Erythroblast (primary cell): ENCODE measurements around the gene ICAM2.
"Not testable (repeated sequence)": the region's sequence is repeated elsewhere in the genome, so short reads cannot be mapped to it uniquely, and the experiment has no call there.

ENCODE experiments used
- DNase-seq, 2 experiments: peaks; one replicate each; lab custom pipeline; 2025; lab: John Stamatoyannopoulos, UW
- GATA1 ChIP-seq: IDR thresholded peaks from 2 replicates; pipeline ENCODE4 v1.6.1; 2011; ENCODE audit warnings: low read depth, mild to moderate bottlenecking, control low read depth, low read length, moderate library complexity
- POLR2A ChIP-seq: IDR thresholded peaks from 2 replicates; pipeline ENCODE4 v1.6.1; 2011; ENCODE audit warnings: mild to moderate bottlenecking, low read length

ICAM2 gene

GRCh38 chr17:63989622-63990345 is 30.6 kb downstream of the ICAM2 start:
- no peak for DNase-seq
- no peak for TF ChIP-seq GATA1
- no peak for TF ChIP-seq POLR2A

GRCh38 chr17:63988741-63989621 is 31.5 kb downstream of the ICAM2 start:
- no peak for DNase-seq
- TF ChIP-seq POLR2A (no peak), GATA1 (no peak)

GRCh38 chr17:63988127-63988478 is 32.3 kb downstream of the ICAM2 start:
- DNase-seq: no peak
- TF ChIP-seq GATA1 (no peak), POLR2A (no peak)

- DNase-seq: no peak
- TF ChIP-seq GATA1 (no peak), POLR2A (no peak)
Measured at GRCh38 chr17:63987221-63988126, 33.0 kb downstream of the ICAM2 start.

GRCh38 chr17:63986821-63987220 is 33.6 kb downstream of the ICAM2 start:
- TF ChIP-seq POLR2A (no peak), GATA1 (no peak)
- DNase-seq: no peak

- no peak for DNase-seq
Measured at GRCh38 chr17:63985387-63986140, 34.9 kb downstream of the ICAM2 start.

GRCh38 chr17:63984651-63985386 is 35.6 kb downstream of the ICAM2 start:
- DNase-seq: peak in 1 of 2 experiments; percentile 39
- TF ChIP-seq GATA1 (no peak), POLR2A (no peak)

More at GRCh38 chr17:63985387-63986140, 34.9 kb downstream of the ICAM2 start:
- TF ChIP-seq POLR2A (no peak), GATA1 (no peak)

GRCh38 chr17:63984236-63984635 is 36.2 kb downstream of the ICAM2 start:
- DNase-seq: no peak
- TF ChIP-seq POLR2A (no peak), GATA1 (no peak)

- no peak for DNase-seq
- no peak for TF ChIP-seq GATA1
- no peak for TF ChIP-seq POLR2A
Measured at GRCh38 chr17:63983320-63983719, 37.1 kb downstream of the ICAM2 start.

GRCh38 chr17:63982641-63983040 is 37.8 kb downstream of the ICAM2 start:
- DNase-seq: not testable (repeated sequence)

- no peak for TF ChIP-seq GATA1
- no peak for TF ChIP-seq POLR2A
- no peak for DNase-seq
Measured at GRCh38 chr17:63978272-63979200, 41.9 kb downstream of the ICAM2 start.

GRCh38 chr17:63976702-63977101 is 43.7 kb downstream of the ICAM2 start:
- peak in 1 of 2 experiments; percentile 39 for DNase-seq
- TF ChIP-seq GATA1 (no peak), POLR2A (no peak)
